ENCODE results near the gene OASL.
"Not testable (repeated sequence)": the region's sequence is repeated elsewhere in the genome, so short reads cannot be mapped to it uniquely, and the experiment has no call there.

The OASL gene, protein sequence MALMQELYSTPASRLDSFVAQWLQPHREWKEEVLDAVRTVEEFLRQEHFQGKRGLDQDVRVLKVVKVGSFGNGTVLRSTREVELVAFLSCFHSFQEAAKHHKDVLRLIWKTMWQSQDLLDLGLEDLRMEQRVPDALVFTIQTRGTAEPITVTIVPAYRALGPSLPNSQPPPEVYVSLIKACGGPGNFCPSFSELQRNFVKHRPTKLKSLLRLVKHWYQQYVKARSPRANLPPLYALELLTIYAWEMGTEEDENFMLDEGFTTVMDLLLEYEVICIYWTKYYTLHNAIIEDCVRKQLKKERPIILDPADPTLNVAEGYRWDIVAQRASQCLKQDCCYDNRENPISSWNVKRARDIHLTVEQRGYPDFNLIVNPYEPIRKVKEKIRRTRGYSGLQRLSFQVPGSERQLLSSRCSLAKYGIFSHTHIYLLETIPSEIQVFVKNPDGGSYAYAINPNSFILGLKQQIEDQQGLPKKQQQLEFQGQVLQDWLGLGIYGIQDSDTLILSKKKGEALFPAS
- total RNA-seq, result 173 reads per million, percentile 91 among the genes with 10 or more reads in this experiment

DNA sequence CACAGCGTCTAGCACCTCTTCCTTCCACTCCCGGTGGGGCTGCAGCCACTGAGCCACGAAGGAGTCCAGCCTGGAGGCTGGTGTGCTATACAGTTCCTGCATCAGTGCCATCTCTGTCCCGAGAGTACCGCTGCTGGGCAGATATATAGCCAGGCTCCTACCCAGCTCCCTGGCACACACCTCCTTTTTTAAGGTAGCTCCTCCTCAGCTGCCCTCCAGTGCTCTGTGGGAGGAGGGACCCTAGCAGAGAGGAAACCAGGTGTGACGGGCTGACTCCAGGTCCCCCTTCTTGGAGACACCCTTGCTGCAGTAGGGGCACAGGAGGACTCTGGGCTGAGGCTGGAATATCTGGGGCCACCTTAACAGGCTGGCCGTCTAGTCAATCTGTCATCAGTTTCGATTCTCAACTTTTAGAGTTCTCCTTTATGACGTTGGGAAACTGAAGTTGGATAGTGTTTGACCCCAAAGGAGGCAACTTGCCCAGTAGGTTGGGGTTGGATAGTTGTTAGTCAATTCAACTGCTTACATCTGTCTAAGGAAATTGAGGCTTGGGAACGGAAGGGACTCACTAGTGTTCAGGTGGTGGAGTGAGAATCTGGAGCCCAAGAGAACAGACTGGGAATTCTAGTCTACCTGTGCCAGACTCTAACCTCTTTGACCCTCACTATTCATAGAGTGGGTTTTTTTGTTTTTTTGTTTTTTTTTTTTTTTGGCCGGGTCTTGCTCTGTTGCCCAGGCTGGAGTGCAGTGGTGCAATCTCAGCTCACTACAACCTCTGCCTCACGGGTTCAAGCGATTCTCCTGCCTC lies at the start of gene OASL:
Gene OASL, minus strand, starts transcription at position 386 of the 808 bp plus-strand sequence. Its CDS starts 275 bp downstream, at position 111.
- peak; percentile 57 for DNase-seq

DNA sequence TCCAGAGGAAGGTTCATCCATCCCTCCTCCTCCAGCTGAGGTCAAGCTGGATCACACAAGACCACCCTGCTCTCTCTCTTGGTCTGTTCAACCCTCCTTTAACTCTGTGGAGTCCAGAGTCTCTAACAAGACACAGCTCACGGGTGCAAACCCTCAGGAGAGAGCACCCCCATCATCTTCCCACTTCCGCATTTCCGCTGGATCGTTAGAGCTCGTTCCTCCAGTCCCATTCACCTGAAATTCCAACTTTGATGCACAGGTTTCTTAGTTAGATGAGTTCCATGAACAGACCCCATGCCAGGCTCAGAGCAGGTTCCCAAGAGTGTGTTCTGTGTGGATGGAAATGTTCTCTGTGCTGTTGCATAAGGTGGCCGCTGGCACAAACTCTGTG lies 49.1 kb upstream of the OASL start:
- DNase-seq, result no peak

DNA sequence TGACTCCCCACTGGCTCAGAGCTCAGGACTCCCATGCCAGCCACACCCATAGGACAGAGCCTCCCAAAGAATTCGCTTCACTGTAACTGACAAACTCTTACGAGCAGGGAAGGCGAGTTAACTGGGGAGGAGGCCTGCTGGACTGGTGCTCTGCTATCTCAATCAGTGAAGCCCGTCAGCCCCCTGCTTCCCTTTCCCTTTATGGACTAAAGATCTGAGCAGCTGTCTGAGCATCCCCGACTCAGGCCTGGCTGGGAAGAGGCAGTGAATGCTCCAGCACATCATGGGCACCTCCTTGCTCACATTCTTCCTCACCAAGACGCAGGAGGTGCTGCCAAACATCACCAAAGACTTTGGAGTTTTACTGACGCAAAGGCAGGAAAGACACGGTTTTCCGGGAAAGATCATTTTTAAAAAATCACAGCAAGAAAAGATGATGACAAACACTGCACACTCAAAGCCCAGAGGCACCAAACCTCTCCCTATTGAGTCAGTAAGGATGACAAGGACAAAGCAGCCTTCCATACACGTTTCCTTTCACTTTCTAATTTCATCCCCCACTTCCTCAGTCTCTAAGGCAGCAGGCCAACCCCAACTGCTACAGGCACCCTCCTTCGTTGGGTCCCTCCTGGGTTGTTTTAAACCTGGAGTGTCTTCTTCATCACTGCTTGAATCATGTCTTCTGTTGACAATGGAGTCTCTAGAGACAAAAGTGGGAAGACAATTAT lies 48.6 kb upstream of the OASL start:
- DNase-seq, result no peak

DNA sequence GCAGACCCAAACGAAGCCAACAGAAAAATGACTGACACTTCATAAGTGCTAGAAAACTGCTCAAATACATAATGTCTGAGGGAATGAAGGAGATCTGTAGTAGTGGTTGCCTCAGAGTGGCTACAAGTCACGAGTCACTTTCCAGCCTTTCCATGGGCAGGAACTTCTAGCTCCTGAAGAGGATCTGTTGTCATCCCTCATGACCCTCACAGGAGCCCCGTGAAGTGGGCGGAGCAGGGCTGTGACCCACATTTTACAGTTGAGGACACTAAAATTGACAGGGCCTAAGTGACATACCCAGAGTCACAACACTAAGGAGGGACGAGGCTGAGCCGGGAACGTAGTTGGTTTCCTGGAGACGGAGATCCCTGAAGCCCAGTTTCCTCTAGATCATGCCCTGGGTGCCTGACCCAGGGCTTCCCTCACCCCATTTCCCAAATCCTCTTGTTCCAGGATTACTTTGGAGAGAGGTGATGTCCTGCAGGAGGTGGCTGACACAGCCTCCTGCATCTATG lies 47.8 kb upstream of the OASL start:
- DNase-seq, result no peak

DNA sequence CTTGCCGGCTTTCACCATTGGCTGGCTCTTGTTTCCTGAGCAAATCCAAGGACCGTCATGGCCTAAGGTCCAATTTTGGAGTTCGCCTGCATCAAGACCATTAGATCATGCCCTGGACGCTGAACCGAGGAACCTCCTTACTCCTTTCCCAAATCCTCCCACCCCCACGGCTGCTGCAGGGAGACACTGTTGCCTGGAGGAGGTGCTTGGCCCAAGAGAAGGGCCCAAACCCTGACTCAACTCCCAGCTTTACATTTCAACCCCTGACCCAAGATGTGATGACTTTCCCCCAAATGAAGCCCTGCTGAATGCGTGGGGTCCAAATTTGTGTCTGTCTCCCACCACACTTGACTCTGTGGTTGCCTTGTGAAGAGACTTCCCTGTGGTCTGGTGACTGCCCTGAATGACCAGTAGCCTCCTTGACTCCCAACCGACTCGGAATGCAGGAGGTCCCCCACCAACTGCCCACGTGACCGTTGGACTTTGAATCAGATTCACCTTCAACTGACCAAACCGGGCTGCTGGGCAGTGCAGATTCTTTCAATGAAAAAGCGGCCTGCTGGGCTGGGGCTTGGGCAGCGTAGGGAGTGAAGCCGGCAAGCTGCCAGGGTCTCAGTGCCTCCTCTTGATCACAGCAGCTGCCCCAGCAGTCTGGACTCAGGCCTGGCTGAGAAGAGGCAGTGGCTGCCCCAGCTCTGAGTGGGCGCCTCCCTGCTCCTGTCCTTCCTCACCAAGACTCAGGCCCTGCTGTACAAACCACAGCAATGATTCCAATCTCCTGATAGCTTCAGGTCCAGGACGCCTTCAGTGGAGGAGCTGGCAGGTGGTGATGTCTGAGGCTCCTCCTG lies 46.7 kb upstream of the OASL start:
- DNase-seq, result no peak

DNA sequence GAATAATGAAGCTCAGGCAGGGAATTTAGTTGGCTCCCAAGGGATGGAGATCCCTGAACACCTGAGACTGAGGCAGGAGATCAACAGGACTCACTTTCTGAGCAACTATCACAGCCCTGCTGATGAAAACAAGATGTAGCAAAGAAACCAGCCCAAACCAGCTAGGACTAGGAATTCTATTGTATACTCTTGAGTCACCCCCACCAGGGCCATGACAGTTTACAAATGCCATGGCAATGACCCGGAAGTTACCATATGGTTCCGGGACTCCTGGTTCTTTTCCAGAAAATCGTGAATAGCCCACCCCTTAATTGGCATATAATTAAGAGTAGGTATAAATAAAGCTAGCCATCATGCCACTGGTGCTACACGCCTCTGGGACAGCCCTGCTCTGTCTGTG lies 46.0 kb upstream of the OASL start:
- no peak for DNase-seq

DNA sequence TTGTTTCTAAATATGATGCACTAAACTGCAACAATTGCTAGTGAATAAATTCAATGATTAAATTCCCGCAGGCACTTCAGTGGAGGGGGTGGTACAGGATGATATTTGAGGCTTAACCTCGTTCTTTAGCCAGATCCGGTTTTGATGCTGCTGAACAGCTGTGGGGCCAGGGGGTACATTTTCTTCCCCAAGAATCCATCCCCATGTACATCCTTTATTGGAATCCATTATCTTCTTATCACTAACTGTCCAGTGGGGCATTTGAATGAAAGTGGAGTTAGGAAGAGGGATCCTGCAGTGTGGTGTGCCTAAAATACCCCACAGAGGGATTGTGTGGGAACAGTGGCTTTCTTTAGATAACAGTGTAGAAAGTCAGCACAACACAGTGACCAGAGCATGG lies 45.2 kb upstream of the OASL start:
- no peak for DNase-seq

DNA sequence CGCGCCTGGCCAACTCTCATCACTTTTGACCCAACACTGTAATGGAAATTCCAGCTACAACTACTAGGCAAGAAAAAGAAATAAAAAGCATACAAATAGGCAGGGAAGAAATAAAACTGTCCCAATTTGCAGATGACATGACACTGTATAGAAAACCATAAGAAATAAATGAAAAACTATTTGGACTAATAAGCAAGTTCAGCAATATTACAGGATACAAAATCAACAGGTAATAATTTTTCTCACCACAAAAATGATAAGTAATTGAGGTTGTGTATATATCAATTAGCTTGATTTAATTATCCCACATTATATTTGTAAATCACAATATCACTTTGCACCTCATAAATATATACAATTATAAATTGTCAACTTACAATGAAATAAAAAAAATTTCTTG lies 41.9 kb upstream of the OASL start:
- DNase-seq, result no peak

DNA sequence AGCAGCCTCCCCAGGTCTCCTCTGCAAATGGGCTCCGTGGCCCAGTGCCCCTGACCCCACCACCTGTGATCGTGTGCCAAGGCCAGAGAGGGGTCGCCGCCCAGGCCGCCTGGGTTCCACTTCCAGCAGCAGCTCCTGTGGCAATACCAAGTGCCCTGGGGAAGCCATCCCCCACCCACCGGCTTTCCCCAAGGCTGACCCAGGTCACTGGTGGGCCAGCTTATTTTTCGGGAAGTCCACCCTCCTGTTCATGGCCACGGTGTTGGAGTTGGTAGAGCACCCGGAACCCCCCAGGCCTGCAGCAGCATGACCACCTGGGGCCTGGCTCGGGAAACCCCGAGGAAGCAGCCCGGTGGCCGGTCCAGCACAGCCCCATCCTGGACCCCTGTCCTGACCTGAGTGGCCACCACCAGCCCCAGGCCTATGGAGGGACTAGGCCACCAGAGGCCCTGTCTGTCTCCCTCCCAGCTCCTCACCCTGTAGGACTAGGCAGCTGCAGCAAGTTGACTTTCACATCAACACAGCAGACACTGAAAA lies 40.8 kb upstream of the OASL start:
- no peak for DNase-seq

DNA sequence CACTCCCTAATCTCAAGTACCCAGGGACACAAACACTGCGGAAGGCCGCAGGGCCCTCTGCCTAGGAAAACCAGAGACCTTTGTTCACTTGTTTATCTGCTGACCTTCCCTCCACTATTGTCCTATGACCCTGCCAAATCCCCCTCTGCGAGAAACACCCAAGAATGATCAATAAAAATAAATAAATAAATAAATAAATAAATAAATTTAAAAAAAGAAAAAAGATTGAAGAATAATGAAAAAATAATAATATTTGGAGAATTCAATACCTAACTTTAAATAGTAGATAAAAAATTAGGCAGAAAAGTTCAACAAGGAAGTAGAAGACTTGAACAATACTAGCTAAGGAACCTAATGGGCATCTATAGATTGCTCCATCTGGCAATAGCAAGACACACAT lies 38.4 kb upstream of the OASL start:
- DNase-seq, result not testable (repeated sequence)

DNA sequence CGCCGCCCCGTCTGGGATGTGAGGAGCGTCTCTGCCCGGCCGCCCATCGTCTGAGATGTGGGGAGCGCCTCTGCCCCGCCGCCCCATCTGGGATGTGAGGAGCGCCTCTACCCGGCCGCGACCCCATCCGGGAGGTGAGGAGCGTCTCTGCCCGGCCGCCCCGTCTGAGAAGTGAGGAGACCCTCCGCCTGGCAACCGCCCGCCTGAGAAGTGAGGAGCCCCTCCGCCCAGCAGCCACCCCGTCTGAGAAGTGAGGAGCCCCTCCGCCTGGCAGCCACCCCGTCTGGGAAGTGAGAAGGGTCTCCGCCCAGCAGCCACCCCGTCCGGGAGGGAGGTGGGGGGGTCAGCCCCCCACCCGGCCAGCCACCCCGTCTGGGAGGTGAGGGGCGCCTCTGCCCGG lies 36.9 kb upstream of the OASL start:
- DNase-seq, result not testable (repeated sequence)

DNA sequence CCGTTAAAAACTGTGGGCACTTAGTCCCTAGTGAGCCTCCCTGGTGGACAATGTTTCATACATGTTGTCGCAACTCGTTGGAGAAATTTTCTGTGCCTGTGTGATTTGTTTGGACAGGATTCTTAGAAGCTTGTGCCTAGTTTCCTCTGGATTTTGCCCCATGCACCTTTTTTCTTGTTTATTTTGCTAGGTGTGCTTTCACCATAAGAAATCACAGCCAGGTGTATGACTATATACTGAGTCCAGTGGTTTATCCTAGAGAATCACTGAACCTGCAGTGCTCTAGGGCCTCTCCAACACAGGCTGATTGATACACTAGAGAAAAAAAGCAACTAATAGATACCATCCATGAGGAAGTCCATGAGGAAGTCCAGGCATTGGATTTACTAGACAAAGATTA lies 33.1 kb upstream of the OASL start:
- DNase-seq, result no peak

DNA sequence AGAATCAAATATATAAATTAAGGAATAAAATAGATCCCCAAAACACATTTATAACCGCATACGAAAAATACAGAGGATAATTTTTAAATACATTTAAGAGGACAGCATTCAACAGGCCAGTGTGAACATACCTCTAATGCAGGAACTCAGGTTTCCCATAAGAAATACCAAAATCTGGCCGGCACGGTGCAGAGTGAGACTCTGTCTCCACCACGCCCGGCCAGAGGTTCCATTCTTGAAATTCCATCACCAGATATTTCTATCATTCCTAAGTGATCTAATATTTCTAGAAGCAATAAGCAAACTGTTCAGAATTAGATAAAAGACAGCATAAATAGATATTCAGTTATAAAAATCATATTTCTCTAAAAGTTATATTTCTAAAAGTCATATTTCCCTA lies 30.2 kb upstream of the OASL start:
- no peak for DNase-seq

DNA sequence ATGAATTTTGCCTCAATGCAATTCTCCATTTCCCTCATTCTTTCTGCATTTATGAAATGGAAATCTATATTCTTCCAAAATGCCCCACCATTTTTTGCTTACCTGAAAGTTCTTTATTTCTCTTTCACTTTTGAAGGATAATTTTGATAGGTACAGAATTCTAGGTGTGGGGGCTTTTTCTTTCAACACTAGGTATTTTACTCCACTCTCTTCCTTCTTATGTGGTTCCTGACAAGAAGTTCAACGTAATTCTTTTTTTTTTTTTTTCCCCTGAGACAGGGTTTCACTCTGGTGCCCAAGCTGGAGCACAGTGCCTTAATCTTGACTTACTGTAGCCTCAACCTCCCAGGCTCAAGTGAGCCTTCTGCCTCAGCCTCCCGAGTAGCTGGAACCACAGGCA lies 26.3 kb upstream of the OASL start:
- DNase-seq, result no peak

DNA sequence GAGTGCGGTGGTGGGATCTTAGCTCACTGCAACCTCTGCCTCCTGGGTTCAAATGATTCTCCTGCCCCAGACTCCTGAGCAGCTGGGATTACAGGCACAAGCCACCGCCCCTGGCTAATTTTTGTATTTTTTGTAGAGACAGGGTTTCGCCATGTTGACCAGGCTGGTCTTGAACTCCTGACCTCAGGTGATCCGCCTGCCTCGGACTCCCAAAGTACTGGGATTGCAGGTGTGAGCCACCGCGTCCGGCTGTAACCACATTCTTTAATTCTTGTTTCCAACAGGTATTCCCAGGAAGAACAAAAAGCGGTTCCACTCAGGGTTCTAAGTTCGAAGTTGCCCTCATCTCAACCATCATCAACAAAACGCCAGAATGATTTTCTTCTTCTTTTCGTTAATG lies 25.5 kb upstream of the OASL start:
- not testable (repeated sequence) for DNase-seq

DNA sequence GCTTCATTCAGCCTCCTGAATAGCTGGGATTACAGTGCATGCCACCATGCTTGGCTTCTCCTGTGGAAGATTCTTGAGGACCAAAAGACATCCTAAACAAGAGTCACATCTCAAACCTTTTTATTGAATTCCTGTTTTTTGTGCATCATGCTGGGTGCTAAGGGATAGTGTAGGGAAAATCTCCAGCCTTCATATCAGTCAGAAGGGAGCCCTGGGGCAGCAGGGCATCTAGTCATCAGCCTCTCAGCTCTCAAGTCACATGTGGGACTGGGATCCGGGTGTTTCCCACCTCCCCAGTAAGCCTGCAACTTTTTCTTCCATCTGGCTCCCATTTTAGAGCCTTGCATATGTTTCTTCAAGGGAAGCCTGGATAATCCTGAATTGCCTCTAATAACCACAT lies 25.1 kb upstream of the OASL start:
- no peak for DNase-seq

DNA sequence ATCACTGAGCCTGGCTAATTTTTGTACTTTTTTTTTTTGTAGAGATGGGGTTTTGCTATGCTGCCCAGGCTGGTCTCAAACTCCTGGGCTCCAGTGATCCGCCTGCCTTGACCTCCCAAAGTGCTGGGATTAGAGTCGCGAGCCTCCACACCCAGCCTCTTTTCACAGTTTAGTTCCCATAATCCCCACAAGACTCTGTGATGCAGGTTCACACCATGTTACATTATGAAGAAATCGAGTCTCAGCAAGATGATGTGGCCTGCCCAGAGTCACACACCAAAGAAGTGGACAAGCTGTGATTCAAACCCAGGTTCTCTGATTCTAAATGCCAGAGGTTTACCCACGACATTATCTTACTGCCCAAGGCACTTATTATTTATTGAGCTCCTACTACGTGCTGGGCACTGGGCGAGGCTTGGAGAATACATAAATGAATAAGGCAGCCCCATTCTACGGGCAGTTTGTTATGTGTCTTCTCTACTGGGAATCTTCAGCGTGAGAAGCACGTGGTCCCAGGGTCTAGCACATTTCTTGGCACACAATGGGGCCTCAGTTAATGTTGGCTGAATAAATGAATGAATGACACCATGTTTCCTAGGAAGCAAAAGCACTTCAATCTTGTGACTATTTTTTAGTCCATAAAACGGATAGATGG lies 23.5 kb upstream of the OASL start:
- DNase-seq, result no peak

DNA sequence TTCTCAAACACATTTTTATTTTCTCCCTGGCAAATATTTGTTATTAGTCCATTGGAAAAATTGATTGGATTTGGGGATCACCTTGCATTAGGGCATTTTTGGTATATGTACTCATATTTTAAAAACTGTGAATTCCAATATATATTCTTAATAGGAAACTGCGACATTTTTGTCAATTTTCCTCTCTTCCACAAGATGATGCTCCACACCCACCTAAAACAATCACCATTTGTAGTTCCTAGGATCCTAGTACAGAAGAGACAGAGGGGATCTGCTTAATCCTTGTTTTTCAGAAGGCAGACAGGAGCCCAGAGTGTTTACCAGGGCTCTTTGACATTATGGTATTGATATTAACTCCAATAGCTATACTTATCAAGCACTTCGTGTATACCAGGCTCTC lies 22.8 kb upstream of the OASL start:
- no peak for DNase-seq

DNA sequence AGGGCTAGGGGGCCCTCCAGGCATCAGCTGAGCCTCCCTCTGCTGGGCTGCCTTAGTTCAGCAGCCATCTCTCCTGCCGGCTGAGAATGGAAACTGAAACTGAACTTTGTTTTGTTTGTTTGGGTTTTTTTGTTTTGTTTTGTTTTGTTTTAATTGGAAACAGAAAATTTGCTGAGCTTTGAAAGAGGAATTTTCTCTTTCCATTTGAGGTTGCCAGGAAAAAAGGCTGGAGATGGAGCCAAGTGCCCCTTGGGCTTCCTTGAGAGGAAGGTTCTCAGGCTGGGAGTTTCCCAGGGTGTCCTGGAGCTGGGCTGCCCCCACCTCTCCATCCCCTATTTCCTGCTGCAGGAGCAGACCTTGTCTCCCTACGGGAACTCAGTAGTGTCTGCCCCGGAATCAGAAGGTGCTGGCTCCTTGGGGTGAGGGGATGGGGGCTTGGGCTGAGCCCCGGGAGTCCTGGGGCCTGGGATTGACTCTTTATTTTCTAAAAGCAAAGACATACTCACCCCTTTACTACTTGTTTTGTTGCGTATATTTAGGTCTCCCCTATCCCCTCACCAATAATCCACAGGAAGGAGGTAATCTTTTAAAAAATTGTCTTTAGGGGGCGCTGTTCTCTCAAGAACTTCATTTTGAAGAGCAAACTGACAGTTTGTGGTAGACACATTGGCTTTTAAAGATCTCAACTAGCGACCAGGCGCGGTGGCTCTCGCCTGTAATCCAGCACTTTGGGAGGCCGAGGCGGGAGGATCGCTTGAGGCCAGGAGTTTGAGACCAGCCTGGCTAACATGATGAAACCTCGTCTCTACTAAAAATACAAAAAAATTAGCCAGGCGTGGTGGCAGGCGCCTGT lies 21.3 kb upstream of the OASL start:
- DNase-seq, result peak; percentile 30

Data from effector CD4-positive, alpha-beta T cell (primary cell).